ENCODE data around the gene TRAF3.

The TRAF3 gene

GRCh38 chr14:102910442-102910841 is 133.2 kb downstream of the TRAF3 start:
- DNase-seq, result no peak

GRCh38 chr14:102911541-102911951 is 134.3 kb downstream of the TRAF3 start:
- no peak for DNase-seq

DNA sequence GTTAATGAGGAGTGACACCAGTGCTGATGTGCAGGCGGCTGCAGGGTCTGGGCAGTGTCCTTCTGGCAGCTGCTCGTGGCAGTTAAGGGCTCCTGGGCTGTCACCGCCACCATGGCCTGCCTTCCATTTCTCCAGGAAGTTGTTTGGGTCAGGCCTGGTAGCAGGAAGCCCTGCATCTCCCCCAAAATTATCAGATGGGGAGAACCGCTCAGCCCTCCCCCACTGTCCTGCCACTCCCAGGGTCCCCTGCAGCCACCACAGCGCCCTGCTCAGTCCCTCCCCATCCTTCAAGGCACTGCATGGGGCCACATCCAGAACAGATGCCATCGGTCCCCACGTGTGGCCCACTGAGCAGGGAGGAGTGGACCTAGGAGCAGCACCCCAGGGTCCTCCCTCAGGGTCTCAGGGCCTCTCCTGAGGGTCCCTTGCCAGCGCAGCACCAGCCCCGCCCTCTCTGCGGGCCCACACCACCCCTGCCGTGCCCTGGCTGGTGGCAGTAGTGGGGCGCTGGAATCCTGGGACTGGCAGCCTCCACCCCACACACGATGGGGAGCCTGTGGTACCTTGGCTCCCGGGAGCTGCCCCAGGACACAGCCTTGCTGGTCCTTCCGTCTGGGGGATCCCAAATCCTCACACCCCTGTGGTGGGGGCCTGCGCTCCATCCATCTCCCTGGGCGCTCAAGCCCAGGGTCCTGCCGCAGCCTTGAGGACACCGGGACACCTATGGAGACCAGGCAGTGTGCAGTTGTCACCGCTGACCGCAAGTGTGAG is 134.9 kb downstream of the TRAF3 start:
- DNase-seq, result no peak

- no peak for DNase-seq
Measured at GRCh38 chr14:102913341-102914211, 136.3 kb downstream of the TRAF3 start.

DNA sequence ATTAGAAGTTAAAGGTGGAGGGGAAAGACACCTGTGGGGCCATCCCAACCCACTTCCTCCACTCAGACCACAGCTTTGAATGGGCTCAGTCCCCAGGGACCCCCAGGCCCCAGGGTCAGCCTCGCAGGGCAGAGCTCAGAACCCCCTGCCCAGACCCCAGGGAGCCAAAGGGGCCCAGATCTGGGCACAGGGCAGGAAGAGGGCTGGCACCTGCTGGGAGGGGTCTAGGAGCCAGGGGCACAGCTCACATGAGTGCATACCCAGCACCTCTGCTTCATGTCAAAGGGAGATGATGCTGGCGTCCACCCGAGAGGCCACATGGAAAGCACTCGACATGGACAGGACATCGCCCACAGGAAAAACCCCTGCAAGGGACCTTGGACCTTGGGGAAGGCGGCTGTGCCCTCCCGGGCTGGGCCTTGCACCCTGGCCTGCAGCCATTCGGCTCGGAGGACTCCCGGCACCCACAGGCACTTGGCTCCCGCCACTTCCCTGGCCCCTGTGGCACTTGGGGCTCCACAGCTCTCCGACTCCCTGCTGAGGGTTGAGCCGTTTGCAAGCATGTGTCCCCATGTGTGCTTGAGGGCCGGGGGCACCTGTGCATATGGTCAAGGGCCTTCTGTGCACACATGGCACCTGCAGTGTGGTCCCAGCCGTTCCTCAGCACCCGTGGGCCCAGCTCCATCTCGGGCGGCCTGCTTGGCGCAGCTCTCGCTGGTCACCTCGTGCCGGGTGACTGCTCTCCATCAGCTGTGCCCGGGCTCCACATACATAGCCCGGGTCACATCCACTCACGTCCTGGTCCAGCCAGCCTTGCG is 137.4 kb downstream of the TRAF3 start:
- no peak for DNase-seq

DNA sequence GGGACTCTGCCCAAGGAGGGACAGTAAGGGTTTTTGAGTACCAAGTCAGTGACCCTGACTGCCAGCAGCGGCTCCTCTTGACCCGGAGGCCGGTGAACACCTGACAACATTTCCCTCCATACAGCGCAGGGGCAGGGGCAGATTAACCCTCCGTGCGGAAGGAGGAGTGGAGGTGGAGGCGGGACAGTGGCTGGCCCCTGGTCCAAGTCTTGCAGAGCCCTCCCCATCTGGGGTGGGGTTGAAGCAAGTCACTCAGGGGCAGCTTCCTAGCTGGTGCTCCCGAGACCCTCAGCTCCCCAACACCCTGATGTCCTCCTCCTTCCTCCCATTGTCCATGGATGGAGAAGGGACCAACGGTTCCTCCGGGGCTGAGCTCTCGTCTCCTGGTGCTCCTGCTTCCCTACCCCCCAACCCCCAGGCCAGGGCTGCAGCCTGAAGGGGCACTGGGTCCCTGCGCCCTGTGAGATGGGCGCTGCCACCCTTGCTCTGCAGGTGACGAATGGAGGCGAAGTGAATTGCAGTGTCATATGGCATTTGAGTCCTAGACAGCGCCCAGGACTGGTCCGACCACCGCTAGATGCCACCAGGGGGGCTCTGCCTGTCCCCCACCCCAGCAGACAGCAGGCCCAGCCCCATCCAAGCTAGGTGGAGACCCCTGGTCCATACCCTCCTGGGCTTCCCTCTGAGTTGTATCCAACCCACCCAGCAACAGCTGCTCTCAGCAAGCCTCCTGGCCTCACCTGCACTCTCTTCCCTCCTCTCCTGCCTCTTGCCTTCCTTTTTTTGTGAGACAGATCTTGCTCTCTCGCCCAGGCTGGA is 138.3 kb downstream of the TRAF3 start:
- DNase-seq, result no peak

- DNase-seq, result no peak
Measured at GRCh38 chr14:102916347-102917055, 139.3 kb downstream of the TRAF3 start.

- no peak for DNase-seq
Measured at GRCh38 chr14:102917056-102917385, 139.8 kb downstream of the TRAF3 start.

GRCh38 chr14:102917469-102918211 is 140.4 kb downstream of the TRAF3 start:
- DNase-seq, result peak; percentile 18 to 28

- DNase-seq, result no peak
Measured at GRCh38 chr14:102918438-102918837, 141.2 kb downstream of the TRAF3 start.

DNA sequence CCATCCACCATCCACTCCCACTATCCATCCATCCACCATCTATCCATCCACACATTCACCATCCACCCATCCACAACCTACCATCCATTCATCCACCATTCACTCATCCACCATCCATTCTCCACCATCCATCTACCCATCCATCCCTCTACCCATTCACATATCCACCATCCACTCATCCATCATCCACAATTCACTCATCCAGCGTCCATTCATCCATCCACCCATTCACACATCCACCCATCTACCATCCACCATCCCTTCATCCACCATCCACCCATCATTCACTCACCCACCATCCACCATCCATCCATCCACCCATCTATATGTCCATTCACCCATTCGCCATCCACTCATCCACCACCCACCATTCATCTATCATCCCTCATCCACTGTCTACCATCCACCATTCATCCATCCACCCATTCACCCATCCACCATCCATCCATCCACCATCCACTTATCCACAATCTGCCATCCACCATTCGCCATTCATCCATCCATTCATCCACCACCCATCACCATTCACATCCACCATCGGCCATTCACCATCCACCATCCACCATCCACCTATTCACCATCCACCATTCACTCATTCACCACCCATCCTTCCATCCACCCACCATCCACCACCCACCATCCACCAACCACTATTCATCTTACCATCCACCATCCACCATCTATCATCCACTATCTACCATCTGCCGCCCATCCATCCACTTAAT is 143.2 kb downstream of the TRAF3 start:
- DNase-seq, result no peak

DNA sequence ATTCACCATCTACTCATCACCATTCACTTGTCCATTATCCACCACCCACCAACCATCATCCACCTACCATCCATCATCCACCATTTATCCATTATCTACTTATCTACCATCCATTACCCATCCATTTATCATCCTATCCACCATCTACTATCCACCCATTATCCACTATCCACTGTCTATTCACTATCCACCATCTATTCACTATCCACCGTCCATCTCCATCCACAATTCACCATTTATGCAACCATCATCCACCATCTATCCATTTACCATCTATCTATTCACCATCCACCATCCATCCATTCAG is 143.7 kb downstream of the TRAF3 start:
- no peak for DNase-seq

- no peak for DNase-seq
Measured at GRCh38 chr14:102922490-102923200, 145.4 kb downstream of the TRAF3 start, which contains the start of gene AMN. TSS of gene AMN (plus strand) at chr14:102922663. CDS start at chr14:102922689, 26 bp downstream.

DNA sequence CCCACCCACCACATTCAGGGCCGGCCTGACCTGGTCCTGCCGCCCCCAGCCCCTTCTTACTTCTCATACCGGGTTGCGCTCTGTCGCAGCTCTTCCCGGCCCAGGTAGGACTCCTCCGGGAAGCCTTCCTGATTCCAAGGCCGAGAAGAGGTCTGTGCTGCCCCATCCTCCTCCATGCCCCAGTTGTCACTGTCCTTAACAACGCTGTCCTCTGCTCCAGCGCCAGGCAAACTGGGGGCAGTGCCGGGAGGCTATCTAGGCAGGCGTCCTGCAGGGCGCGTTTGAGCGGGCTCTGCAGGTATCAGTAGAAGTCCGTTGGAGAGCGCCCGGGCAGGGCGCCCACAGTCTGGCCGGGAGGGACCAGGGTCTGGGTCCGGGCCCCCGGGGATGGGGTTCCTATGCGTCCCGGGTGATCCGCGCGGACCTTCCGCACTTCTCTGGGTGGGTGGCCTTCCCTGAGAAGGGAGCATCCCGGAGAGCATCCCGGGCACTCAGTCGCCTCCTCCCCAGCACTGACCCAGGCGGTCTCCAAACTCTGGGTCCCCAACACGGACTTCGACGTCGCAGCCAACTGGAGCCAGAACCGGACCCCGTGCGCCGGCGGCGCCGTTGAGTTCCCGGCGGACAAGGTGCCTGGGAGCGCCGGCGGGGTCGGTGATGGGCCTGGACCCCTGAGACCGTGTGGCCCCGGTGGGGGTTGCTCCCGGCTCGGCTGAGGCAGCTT is 146.1 kb downstream of the TRAF3 start:
- no peak for DNase-seq

- no peak for DNase-seq
Measured at GRCh38 chr14:102923925-102924486, 146.8 kb downstream of the TRAF3 start.

- DNase-seq, result no peak
Measured at GRCh38 chr14:102924632-102925588, 147.7 kb downstream of the TRAF3 start.

GRCh38 chr14:102925646-102926045 is 148.4 kb downstream of the TRAF3 start:
- DNase-seq, result no peak

Measured in AML-193 (cell line).